ENCODE results near the gene NRAP. TPM values are rescaled to one million over a fixed set of nuclear protein-coding genes. Genes with fewer than 3 reads are reported as not detected.

NRAP gene
- total and polyA plus RNA-seq, 2 donors (not counting 3 experiments of a cell fraction or from before 2014, with no cell fraction given), result not detected

DNA sequence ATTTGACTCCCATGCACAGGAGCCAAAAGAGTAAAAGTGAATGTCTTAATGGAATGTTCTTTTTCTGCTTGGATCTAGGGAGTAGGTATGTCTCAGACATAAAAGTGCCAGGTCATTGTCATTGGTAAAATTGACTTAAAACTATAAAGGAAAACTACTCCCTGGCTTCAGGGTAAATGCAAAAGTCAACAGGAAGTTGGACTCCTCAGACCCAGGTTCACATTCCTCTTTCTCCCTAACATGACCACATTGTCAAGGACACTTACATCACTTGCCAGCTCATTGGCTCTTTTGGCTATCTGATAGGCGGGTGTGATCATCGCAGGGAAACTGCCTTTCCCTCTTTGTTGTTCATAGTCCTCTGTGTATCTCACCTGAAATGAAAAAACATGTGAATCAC is 13.7 kb downstream of the NRAP start:
- ChIA-PET POLR2A (no interaction called here), CTCF (interaction anchor here (0.6 to 1.3 kb wide), 2 partner anchors 9 to 30 kb away, joined by 3 to 4 read pairs; partner anchors contain the start of gene CASP7)
- no peak overlapping the region for H3K4me3 ChIP-seq (replicated peaks in 1 of 3; ENCODE audit: insufficient read depth in 1 of 3, low read depth in 1 of 3, low read length in 3 of 3)
- no peak overlapping the region for H3K4me2 ChIP-seq (ENCODE audit: insufficient read depth, low read length)
- no peaks in the 10 kb centered on the region for H3K4me1 ChIP-seq (ENCODE audit: control insufficient read depth, extremely low read depth, insufficient read depth, low read length)
- no peak overlapping the region for H3K27ac ChIP-seq (ENCODE audit: insufficient read depth, low read depth, low read length)
- peaks cover 0 to 6% of the 10 kb centered on the region in 2 experiments for H3K27me3 ChIP-seq (ENCODE audit: control insufficient read depth in 2 of 2, insufficient read depth in 2 of 2, low read length in 2 of 2)
- H3K79me2 ChIP-seq (ENCODE audit: control insufficient read depth, insufficient read depth, low read length), result no peaks in the 10 kb centered on the region
- H3K9ac ChIP-seq (replicated peaks; ENCODE audit: extremely low read depth, insufficient read depth, low read length), result no peak overlapping the region
- no peak for DNase-seq (ENCODE audit: low read depth, low spot score)
- FAIRE-seq, result no peak
- H3K9me1 ChIP-seq (replicated peaks; ENCODE audit: control insufficient read depth, extremely low read depth, insufficient read depth, low read length), result no peaks in the 10 kb centered on the region
- H3K9me3 ChIP-seq (replicated peaks; ENCODE audit: control insufficient read depth, insufficient read depth, low read length), result no peaks in the 10 kb centered on the region
- TF ChIP-seq FOS (IDR thresholded peaks at IDR 0.05; ENCODE audit: borderline replicate concordance, insufficient read depth, low read length) (no peak), MYC (IDR thresholded peaks at IDR 0.05; ENCODE audit: low read depth, low read length) (no peak), JUN (IDR thresholded peaks at IDR 0.05; ENCODE audit: borderline replicate concordance, insufficient read depth, insufficient read length, low read depth) (no peak), POLR2AphosphoS5 (IDR thresholded peaks at IDR 0.05; ENCODE audit: insufficient read depth, low read depth, low read length) (no peak)
- no peaks in the 10 kb centered on the region for H4K20me1 ChIP-seq (replicated peaks; ENCODE audit: control insufficient read depth, extremely low read depth, insufficient read depth, low read length)
- dilution Hi-C loops (cut with MboI; ENCODE audit: extremely low pct_ligation_motif_present, low sequenced_read_pairs), result no loop called here
- no peaks in the 10 kb centered on the region for H3K36me3 ChIP-seq (ENCODE audit: control insufficient read depth in 2 of 2, extremely low read depth in 1 of 2, insufficient read depth in 2 of 2, low read length in 2 of 2)
- no peak overlapping the region for H2AFZ ChIP-seq (ENCODE audit: low read depth, low read length)
- intact Hi-C loops (cut with micrococcal nuclease), result no loop called here
- no TSS peak for BruUV-seq (replicated peaks)

GRCh38 chr10:113648478-113648877 is 15.4 kb downstream of the NRAP start:
- ChIA-PET POLR2A (no interaction called here), CTCF (no interaction called here)
- intact Hi-C loops (cut with micrococcal nuclease), result no loop called here
- no peak for DNase-seq (ENCODE audit: low read depth, low spot score)
- no TSS peak for BruUV-seq (replicated peaks)
- no peaks in the 10 kb centered on the region for H3K79me2 ChIP-seq (ENCODE audit: control insufficient read depth, insufficient read depth, low read length)
- no peak overlapping the region for H3K4me3 ChIP-seq (replicated peaks in 1 of 3; ENCODE audit: insufficient read depth in 1 of 3, low read depth in 1 of 3, low read length in 3 of 3)
- no peak overlapping the region for H3K4me2 ChIP-seq (ENCODE audit: insufficient read depth, low read length)
- H3K4me1 ChIP-seq (ENCODE audit: control insufficient read depth, extremely low read depth, insufficient read depth, low read length), result no peaks in the 10 kb centered on the region
- FAIRE-seq, result no peak
- H4K20me1 ChIP-seq (replicated peaks; ENCODE audit: control insufficient read depth, extremely low read depth, insufficient read depth, low read length), result no peaks in the 10 kb centered on the region
- H3K9me3 ChIP-seq (replicated peaks; ENCODE audit: control insufficient read depth, insufficient read depth, low read length), result no peaks in the 10 kb centered on the region
- peaks cover under 1 to 6% of the 10 kb centered on the region in 2 experiments for H3K27me3 ChIP-seq (ENCODE audit: control insufficient read depth in 2 of 2, insufficient read depth in 2 of 2, low read length in 2 of 2)
- no peaks in the 10 kb centered on the region for H3K9me1 ChIP-seq (replicated peaks; ENCODE audit: control insufficient read depth, extremely low read depth, insufficient read depth, low read length)
- H3K36me3 ChIP-seq (ENCODE audit: control insufficient read depth in 2 of 2, extremely low read depth in 1 of 2, insufficient read depth in 2 of 2, low read length in 2 of 2), result no peaks in the 10 kb centered on the region
- dilution Hi-C loops (cut with MboI; ENCODE audit: extremely low pct_ligation_motif_present, low sequenced_read_pairs), result no loop called here
- H2AFZ ChIP-seq (ENCODE audit: low read depth, low read length), result no peak overlapping the region
- H3K27ac ChIP-seq (ENCODE audit: insufficient read depth, low read depth, low read length), result no peak overlapping the region
- TF ChIP-seq MAX (IDR thresholded peaks at IDR 0.05; ENCODE audit: insufficient read depth, insufficient read length) (no peak), EZH2 (IDR thresholded peaks at IDR 0.05; ENCODE audit: borderline replicate concordance, low read depth, low read length, severe bottlenecking) (no peak), POLR2A (IDR thresholded peaks at IDR 0.05; ENCODE audit: low read depth, low read length) (no peak), POLR2AphosphoS5 (IDR thresholded peaks at IDR 0.05; ENCODE audit: insufficient read depth, low read depth, low read length) (no peak), JUN (IDR thresholded peaks at IDR 0.05; ENCODE audit: borderline replicate concordance, insufficient read depth, insufficient read length, low read depth) (no peak), CTCF (IDR thresholded peaks at IDR 0.05; ENCODE audit: extremely low read depth in 1 of 2, insufficient read depth in 1 of 2, low read depth in 1 of 2, low read length in 2 of 2) (no peak), FOS (IDR thresholded peaks at IDR 0.05; ENCODE audit: borderline replicate concordance, insufficient read depth, low read length) (no peak), MYC (IDR thresholded peaks at IDR 0.05; ENCODE audit: low read depth, low read length) (no peak), GATA2 (IDR thresholded peaks at IDR 0.05; ENCODE audit: insufficient read depth, insufficient read length, low read depth, low read length) (no peak)
- no peak overlapping the region for H3K9ac ChIP-seq (replicated peaks; ENCODE audit: extremely low read depth, insufficient read depth, low read length)

Data from endothelial cell of umbilical vein (primary cell).